GM21619 (cell line): ENCODE measurements around the gene ACAD10.
"Not testable (repeated sequence)": the region's sequence is repeated elsewhere in the genome, so short reads cannot be mapped to it uniquely, and the experiment has no call there.

Experiments used
- ATAC-seq: cut with Tn5 transposase; IDR thresholded peaks from one replicate; pipeline ENCODE4 v1.9.1; 2021; ENCODE audit not compliant: unreplicated experiment

ACAD10 gene

GRCh38 chr12:111685811-111686573 is at the start of gene ACAD10, which contains the start of gene BRAP:
ACAD10 (plus strand) TSS chr12:111686053; CDS start chr12:111692710, 6,657 bp downstream.
BRAP (minus strand) TSS chr12:111685956; CDS start chr12:111685792, 164 bp downstream.
- ATAC-seq, result peak; percentile 86

- no peak for ATAC-seq
Observed at GRCh38 chr12:111636209-111636945, 49.5 kb upstream of the ACAD10 start.

GRCh38 chr12:111638556-111638955 is 47.3 kb upstream of the ACAD10 start:
- no peak for ATAC-seq

- no peak for ATAC-seq
Observed at GRCh38 chr12:111640506-111640905, 45.3 kb upstream of the ACAD10 start.

GRCh38 chr12:111642681-111643426 is 43.0 kb upstream of the ACAD10 start:
- ATAC-seq, result no peak

- no peak for ATAC-seq
Observed at GRCh38 chr12:111643427-111643826, 42.4 kb upstream of the ACAD10 start.

GRCh38 chr12:111645433-111645832 is 40.4 kb upstream of the ACAD10 start:
- no peak for ATAC-seq

GRCh38 chr12:111650912-111651311 is 34.9 kb upstream of the ACAD10 start:
- no peak for ATAC-seq

- not testable (repeated sequence) for ATAC-seq
Observed at GRCh38 chr12:111652530-111652929, 33.3 kb upstream of the ACAD10 start.

GRCh38 chr12:111653596-111653995 is 32.3 kb upstream of the ACAD10 start:
- ATAC-seq, result no peak

GRCh38 chr12:111655356-111655755 is 30.5 kb upstream of the ACAD10 start:
- ATAC-seq, result no peak

- ATAC-seq, result no peak
Observed at GRCh38 chr12:111656016-111656415, 29.8 kb upstream of the ACAD10 start.

- no peak for ATAC-seq
Observed at GRCh38 chr12:111664499-111664898, 21.4 kb upstream of the ACAD10 start.

- no peak for ATAC-seq
Observed at GRCh38 chr12:111664961-111665865, 20.6 kb upstream of the ACAD10 start.

- no peak for ATAC-seq
Observed at GRCh38 chr12:111672822-111673381, 13.0 kb upstream of the ACAD10 start.

GRCh38 chr12:111673503-111673902 is 12.3 kb upstream of the ACAD10 start:
- no peak for ATAC-seq

GRCh38 chr12:111677186-111677585 is 8.7 kb upstream of the ACAD10 start:
- ATAC-seq, result no peak

GRCh38 chr12:111684485-111685198 is 1.2 kb upstream of the ACAD10 start:
- ATAC-seq, result not testable (repeated sequence)

GRCh38 chr12:111685322-111685810 is 487 bp upstream of the ACAD10 start:
- peak; percentile 5 for ATAC-seq
